A549 (cell line): ENCODE measurements around the gene CTNNA1. TPM values are rescaled to one million over a fixed set of nuclear protein-coding genes. Genes with fewer than 3 reads are reported as not detected.

ENCODE experiments used
- ATAC-seq, 2 experiments: fragments of 200-7000 bp in 1 of 2; fragments of >200 bp in 1 of 2; cut with Nextera tagmentation in 1 of 2; cut with Tn5 transposase in 1 of 2; 3 replicates each; pipeline versions ENCODE4 v1.8.0 to v1.9.1; 2018 to 2020; ENCODE audit warnings: mild to moderate bottlenecking in 1 of 2, moderate library complexity in 1 of 2
- CTCF ChIA-PET: fragments of 300-600 bp; sonication (Branson Sonifier 250); formaldehyde crosslinking; extraction: SDS; loops from one replicate; lab custom pipeline; 2021; ENCODE audit warnings: antibody characterized with exemption, inconsistent platforms; lab: Yijun Ruan, JAX
- POLR2A ChIA-PET: fragments of 350-600 bp; formaldehyde crosslinking; extraction: SDS; loops from one replicate; lab custom pipeline; 2021; ENCODE audit warnings: antibody characterized with exemption, inconsistent platforms; lab: Yijun Ruan, JAX
- DNase-seq, 2 experiments: peaks; one replicate each; pipeline versions ENCODE4 v3.0.0 to v3.0.0-alpha.2; 2011 to 2016; ENCODE audit warnings: low read depth in 1 of 2, low spot score in 1 of 2
- FAIRE-seq: peaks from 2 replicates; lab custom pipeline; 2011; peaks lifted over from hg19 to GRCh38; lab: Jason Lieb, UNC
- H3K27ac ChIP-seq, 2 experiments: fragments of >200 bp; sonication (Bioruptor Twin); formaldehyde crosslinking; 3 replicates each; pipeline ENCODE4 v1.5.1; 2016 to 2017
- H3K4me1 ChIP-seq: fragments of >200 bp; sonication (Bioruptor Twin); formaldehyde crosslinking; 3 replicates; pipeline ENCODE4 v1.6.1; 2016
- H3K4me2 ChIP-seq: fragments of >200 bp; sonication (Bioruptor Twin); formaldehyde crosslinking; 3 replicates; pipeline ENCODE4 v1.6.1; 2016
- H3K4me3 ChIP-seq: fragments of >200 bp; sonication (Bioruptor Twin); formaldehyde crosslinking; 3 replicates; pipeline ENCODE4 v1.5.1; 2016
- H3K9me3 ChIP-seq: fragments of >200 bp; sonication (Bioruptor Twin); formaldehyde crosslinking; 3 replicates; pipeline ENCODE4 v1.6.1; 2016
- CBX8 ChIP-seq: fragments of 200-600 bp; sonication (generic); IDR thresholded peaks from 2 replicates; pipeline ENCODE4 v1.6.1; 2016
- CEBPB ChIP-seq, 2 experiments: fragments of >200 bp in 1 of 2; sonication (Bioruptor Twin) in 1 of 2; formaldehyde crosslinking in 1 of 2; IDR thresholded peaks; 2 replicates each; pipeline ENCODE4 v1.6.1; 2012 to 2016
- CHD2 ChIP-seq: fragments of 150-350 bp; IDR thresholded peaks from 2 replicates; pipeline ENCODE4 v1.6.1; 2014; ENCODE audit warnings: low read length; ENCODE audit not compliant: partially characterized antibody
- CHD4 ChIP-seq: fragments of 200-600 bp; sonication (generic); IDR thresholded peaks from 2 replicates; pipeline ENCODE4 v1.6.1; 2016; ENCODE audit warnings: antibody characterized with exemption, mild to moderate bottlenecking, borderline replicate concordance
- EHF ChIP-seq: fragments of 250-450 bp; sonication (Bioruptor Pico); IDR thresholded peaks from 2 replicates; pipeline ENCODE4 v1.5.0; 2020; ENCODE audit warnings: mild to moderate bottlenecking
- EHMT2 ChIP-seq: fragments of 200-600 bp; sonication (generic); IDR thresholded peaks from 2 replicates; pipeline ENCODE4 v1.6.1; 2016; ENCODE audit warnings: antibody characterized with exemption, low read depth, mild to moderate bottlenecking, moderate library complexity
- ESRRA ChIP-seq: fragments of 150-350 bp; IDR thresholded peaks from 2 replicates; pipeline ENCODE4 v1.6.1; 2014; ENCODE audit warnings: mild to moderate bottlenecking, low read length, borderline replicate concordance
- FOSB ChIP-seq: fragments of 250-450 bp; sonication (Bioruptor Pico); IDR thresholded peaks from 2 replicates; pipeline ENCODE4 v1.5.0; 2020; ENCODE audit warnings: mild to moderate bottlenecking, moderate library complexity
- HOXA7 ChIP-seq: fragments of 250-450 bp; sonication (Bioruptor Pico); IDR thresholded peaks from 2 replicates; pipeline ENCODE4 v1.5.0; 2020; ENCODE audit warnings: mild to moderate bottlenecking, moderate library complexity
- HOXB13 ChIP-seq: fragments of 250-450 bp; sonication (Bioruptor Pico); IDR thresholded peaks from 2 replicates; pipeline ENCODE4 v1.5.0; 2020; ENCODE audit warnings: low read depth, mild to moderate bottlenecking, moderate library complexity
- JUN ChIP-seq, 2 experiments: fragments of >200 bp; sonication (Bioruptor Twin); formaldehyde crosslinking; IDR thresholded peaks; 2 replicates in 1 of 2; 3 replicates in 1 of 2; pipeline ENCODE4 v1.6.1; 2016 to 2017
- MAFK ChIP-seq: fragments of 450-650 bp; IDR thresholded peaks from 2 replicates; pipeline ENCODE4 v1.6.1; 2014; ENCODE audit not compliant: partially characterized antibody
- MYC ChIP-seq: IDR thresholded peaks from 2 replicates; pipeline ENCODE4 v1.6.1; 2012; ENCODE audit warnings: mild to moderate bottlenecking, inconsistent platforms, low read length, improper control_type of control experiment, borderline replicate concordance
- NPAS2 ChIP-seq: fragments of 250-450 bp; sonication (Bioruptor Pico); IDR thresholded peaks from 2 replicates; pipeline ENCODE4 v1.8.0; 2022; ENCODE audit warnings: mild to moderate bottlenecking, moderate library complexity, borderline replicate concordance
- POLR2A ChIP-seq: IDR thresholded peaks from 2 replicates; pipeline ENCODE4 v1.6.1; 2012; ENCODE audit warnings: mild to moderate bottlenecking, low read length
- POLR2AphosphoS2 ChIP-seq: conservative IDR thresholded peaks from 2 replicates; pipeline ENCODE4 v1.6.1; 2012; ENCODE audit warnings: low read length, improper control_type of control experiment, inconsistent platforms
- RCOR1 ChIP-seq: fragments of 150-350 bp; IDR thresholded peaks from 2 replicates; pipeline ENCODE4 v1.6.1; 2014; ENCODE audit warnings: antibody characterized with exemption, low read length, low read depth
- TP53 ChIP-seq: fragments of 250-450 bp; sonication (Bioruptor Pico); IDR thresholded peaks from 2 replicates; pipeline ENCODE4 v1.5.0; 2021; ENCODE audit warnings: mild to moderate bottlenecking, moderate library complexity
- ZNF302 ChIP-seq: fragments of 250-450 bp; sonication (Bioruptor Pico); IDR thresholded peaks from 2 replicates; pipeline ENCODE4 v1.9.0; 2021; ENCODE audit warnings: inconsistent platforms, mild to moderate bottlenecking, moderate library complexity
- ZSCAN20 ChIP-seq: fragments of 250-450 bp; sonication (Bioruptor Pico); IDR thresholded peaks from 2 replicates; pipeline ENCODE4 v1.8.0; 2022; ENCODE audit warnings: mild to moderate bottlenecking, moderate library complexity
- WGBS: methylation state at CpG from one replicate; pipeline ENCODE4 v1.1.6; 2017; ENCODE audit errors: missing lambda C conversion rate; 5-methylcytosine and 5-hydroxymethylcytosine counted together
- polyA plus RNA-seq, 4 experiments: library from polyadenylated mRNA; depleted of rRNA in 3 of 4; stranded (reverse); fragments of >200 nt; fragmentation: RNase III in 1 of 4; extraction: RNeasy Plus Mini Kit Qiagen cat#74134 plus additional on column Dnase treatment in 1 of 4; gene quantifications; 2 replicates in 3 of 4; 3 replicates in 1 of 4; pipeline ENCODE4 v1.2.3, GENCODE V29; 2011 to 2017
- TF ChIP-seq, protein P1 (sequence below): IDR thresholded peaks from 2 replicates; pipeline ENCODE4 v1.6.1; 2012
- TF ChIP-seq, protein P2 (sequence below): IDR thresholded peaks from 2 replicates; pipeline ENCODE4 v1.6.1; 2012; ENCODE audit warnings: low read depth, borderline replicate concordance
- TF ChIP-seq, protein P3 (sequence below): fragments of 450-650 bp; IDR thresholded peaks from 2 replicates; pipeline ENCODE4 v1.6.1; 2014; ENCODE audit warnings: antibody characterized with exemption
- TF ChIP-seq, protein P4 (sequence below): fragments of >200 bp; sonication (Bioruptor Twin); formaldehyde crosslinking; IDR thresholded peaks from 2 replicates; pipeline ENCODE4 v1.6.1; 2016
- TF ChIP-seq, protein P5 (sequence below): fragments of 250-450 bp; sonication (Bioruptor Pico); IDR thresholded peaks from 2 replicates; pipeline ENCODE4 v1.5.0; 2021; ENCODE audit warnings: mild to moderate bottlenecking, moderate library complexity, borderline replicate concordance

Gene CTNNA1
- polyA plus RNA-seq, 2 of the 4 experiments (the other 2 are of a cell fraction) = 154 to 184 TPM

DNA sequence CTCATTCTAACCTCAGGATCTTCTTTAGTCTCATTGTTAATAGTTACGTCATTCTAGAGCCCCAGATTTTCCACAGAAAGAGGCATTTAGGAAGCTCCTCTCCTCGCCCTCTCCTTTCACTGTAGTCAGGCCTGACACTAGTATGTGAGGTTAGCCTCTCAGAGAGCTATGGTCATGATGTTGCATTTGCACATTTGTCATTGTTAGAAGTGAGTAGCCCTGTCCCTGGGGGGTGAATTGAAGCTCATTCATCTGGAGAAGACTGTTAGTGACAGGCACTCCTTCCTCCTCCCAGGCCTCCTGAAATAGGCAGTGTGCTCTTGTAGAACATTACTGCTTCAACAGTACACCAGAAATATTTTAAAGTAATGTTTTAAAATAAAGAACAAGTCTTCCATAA, 148.5 kb downstream of the CTNNA1 start:
- ATAC-seq = no peak
- DNase-seq = no peak
- WGBS = 96% methylated on average over 2 of the region's 2 CpGs
- H3K9me3 ChIP-seq = no peaks in the 10 kb centered on the region
- no peak for FAIRE-seq
- H3K4me3 ChIP-seq = no peak overlapping the region
- H3K27ac ChIP-seq = no peak overlapping the region
- H3K4me1 ChIP-seq = peaks cover 34% of the 10 kb centered on the region
- ChIA-PET POLR2A (no interaction called here), CTCF (interaction anchor here (1.0 to 1.4 kb wide), 2 partner anchors 76 to 322 kb away, joined by 3 read pairs; no protein-coding TSS in a partner anchor)
- H3K4me2 ChIP-seq = no peak overlapping the region
- TF ChIP-seq ZSCAN20 (CRISPR knock-in tag) (no peak), TP53 (no peak), FOSB (no peak), ZNF302 (CRISPR knock-in tag) (no peak), POLR2A (no peak), CHD2 (no peak), RCOR1 (no peak), EHMT2 (no peak), EHF (no peak), HOXB13 (CRISPR knock-in tag) (no peak)
- TF ChIP-seq, all 56 proteins: peak for 0

DNA sequence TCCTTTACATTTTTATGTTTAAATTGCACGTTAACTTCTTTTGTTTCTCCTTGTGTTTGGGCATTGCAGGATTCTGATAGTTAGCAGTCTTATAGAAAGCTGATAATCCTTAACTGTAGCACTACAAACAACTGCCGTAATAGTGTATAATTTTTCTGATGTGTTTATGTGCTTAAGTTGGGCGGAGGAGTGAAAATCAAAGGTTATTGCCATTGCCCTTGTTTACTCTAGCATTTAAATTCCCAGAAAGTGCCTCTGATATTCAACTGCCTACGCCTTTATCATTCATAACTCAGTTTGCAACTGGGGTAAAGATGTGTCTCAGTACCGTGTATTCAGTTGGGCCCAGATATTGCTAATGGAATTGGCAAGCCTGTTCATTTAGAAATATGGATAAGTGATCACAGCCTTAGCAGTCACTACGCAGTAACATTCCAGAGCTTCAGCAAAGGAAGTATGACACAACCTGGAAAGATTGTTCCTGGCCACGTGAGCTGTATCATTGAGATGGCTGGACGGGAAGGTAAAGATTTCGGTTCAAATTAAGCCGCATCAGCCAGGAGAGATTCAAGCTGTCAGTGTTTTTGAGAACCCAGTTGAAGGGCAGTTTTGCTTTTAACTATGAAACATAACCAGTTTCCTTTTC, 150.0 kb downstream of the CTNNA1 start:
- H3K4me2 ChIP-seq = no peak overlapping the region

More for the DNA sequence above, 150.0 kb downstream of the CTNNA1 start:
- ChIA-PET CTCF (interaction anchor here (0.9 kb wide), 1 partner anchor 128 kb away, joined by 3 read pairs; no protein-coding TSS in a partner anchor), POLR2A (no interaction called here)
- Histone ChIP-seq H3K4me3 (no peak overlapping the region), H3K4me1 (peaks cover 34% of the 10 kb centered on the region), H3K27ac (no peak overlapping the region), H3K9me3 (no peaks in the 10 kb centered on the region)
- DNase-seq (no peak), ATAC-seq (no peak), FAIRE-seq (no peak)
- TF ChIP-seq, protein P1, sequence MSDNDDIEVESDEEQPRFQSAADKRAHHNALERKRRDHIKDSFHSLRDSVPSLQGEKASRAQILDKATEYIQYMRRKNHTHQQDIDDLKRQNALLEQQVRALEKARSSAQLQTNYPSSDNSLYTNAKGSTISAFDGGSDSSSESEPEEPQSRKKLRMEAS = no peak
- no peak for TF ChIP-seq CHD2
- TF ChIP-seq MAFK = no peak
- TF ChIP-seq, protein P2, sequence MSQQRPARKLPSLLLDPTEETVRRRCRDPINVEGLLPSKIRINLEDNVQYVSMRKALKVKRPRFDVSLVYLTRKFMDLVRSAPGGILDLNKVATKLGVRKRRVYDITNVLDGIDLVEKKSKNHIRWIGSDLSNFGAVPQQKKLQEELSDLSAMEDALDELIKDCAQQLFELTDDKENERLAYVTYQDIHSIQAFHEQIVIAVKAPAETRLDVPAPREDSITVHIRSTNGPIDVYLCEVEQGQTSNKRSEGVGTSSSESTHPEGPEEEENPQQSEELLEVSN = no peak
- TF ChIP-seq MYC = no peak
- TF ChIP-seq, protein P3, sequence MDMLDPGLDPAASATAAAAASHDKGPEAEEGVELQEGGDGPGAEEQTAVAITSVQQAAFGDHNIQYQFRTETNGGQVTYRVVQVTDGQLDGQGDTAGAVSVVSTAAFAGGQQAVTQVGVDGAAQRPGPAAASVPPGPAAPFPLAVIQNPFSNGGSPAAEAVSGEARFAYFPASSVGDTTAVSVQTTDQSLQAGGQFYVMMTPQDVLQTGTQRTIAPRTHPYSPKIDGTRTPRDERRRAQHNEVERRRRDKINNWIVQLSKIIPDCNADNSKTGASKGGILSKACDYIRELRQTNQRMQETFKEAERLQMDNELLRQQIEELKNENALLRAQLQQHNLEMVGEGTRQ = no peak
- TF ChIP-seq, protein P4, sequence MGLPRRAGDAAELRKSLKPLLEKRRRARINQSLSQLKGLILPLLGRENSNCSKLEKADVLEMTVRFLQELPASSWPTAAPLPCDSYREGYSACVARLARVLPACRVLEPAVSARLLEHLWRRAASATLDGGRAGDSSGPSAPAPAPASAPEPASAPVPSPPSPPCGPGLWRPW = no peak
- TF ChIP-seq NPAS2 (CRISPR knock-in tag) = no peak
- TF ChIP-seq CHD4 = no peak
- no peak for TF ChIP-seq ESRRA
- no peak for TF ChIP-seq CBX8
- TF ChIP-seq TP53 = no peak
- no peak for TF ChIP-seq POLR2AphosphoS2
- TF ChIP-seq, protein P5, sequence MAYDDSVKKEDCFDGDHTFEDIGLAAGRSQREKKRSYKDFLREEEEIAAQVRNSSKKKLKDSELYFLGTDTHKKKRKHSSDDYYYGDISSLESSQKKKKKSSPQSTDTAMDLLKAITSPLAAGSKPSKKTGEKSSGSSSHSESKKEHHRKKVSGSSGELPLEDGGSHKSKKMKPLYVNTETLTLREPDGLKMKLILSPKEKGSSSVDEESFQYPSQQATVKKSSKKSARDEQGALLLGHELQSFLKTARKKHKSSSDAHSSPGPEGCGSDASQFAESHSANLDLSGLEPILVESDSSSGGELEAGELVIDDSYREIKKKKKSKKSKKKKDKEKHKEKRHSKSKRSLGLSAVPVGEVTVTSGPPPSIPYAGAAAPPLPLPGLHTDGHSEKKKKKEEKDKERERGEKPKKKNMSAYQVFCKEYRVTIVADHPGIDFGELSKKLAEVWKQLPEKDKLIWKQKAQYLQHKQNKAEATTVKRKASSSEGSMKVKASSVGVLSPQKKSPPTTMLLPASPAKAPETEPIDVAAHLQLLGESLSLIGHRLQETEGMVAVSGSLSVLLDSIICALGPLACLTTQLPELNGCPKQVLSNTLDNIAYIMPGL (CRISPR knock-in tag) = no peak
- TF ChIP-seq CEBPB (IDR thresholded peaks at IDR 0.05) = no peak
- no peak for TF ChIP-seq RCOR1
- TF ChIP-seq JUN (IDR thresholded peaks at IDR 0.05) = no peak
- no peak for TF ChIP-seq HOXA7 (CRISPR knock-in tag)
- 74% methylated on average over 10 of the region's 10 CpGs for WGBS
